ENCODE data around the gene ZIC4. TPM values are rescaled to one million over a fixed set of nuclear protein-coding genes. Genes with fewer than 3 reads are reported as not detected.

The ZIC4 gene
- polyA plus RNA-seq, 1 of the 3 experiments (the other 2 are of a cell fraction): 1.3 TPM

GRCh38 chr3:147388700-147389580 lies 17.4 kb downstream of the ZIC4 start:
- WGBS (ENCODE audit: low lambda C conversion rate): 55% methylated on average over 25 of the region's 25 CpGs
- Histone ChIP-seq H3F3A (replicated peaks; ENCODE audit: insufficient read depth) (no peaks in the 10 kb centered on the region), H2AFZ (ENCODE audit: low read depth) (no peak overlapping the region), H3K27me3 (ENCODE audit: insufficient read depth) (peaks cover 40% of the 10 kb centered on the region), H3K9me2 (no peaks in the 10 kb centered on the region), H3K9me3 (no peaks in the 10 kb centered on the region), H3K79me2 (ENCODE audit: insufficient read depth) (peaks cover 7% of the 10 kb centered on the region; the same call in 1 of the 2 replicates), H3K4me3 (ENCODE audit: low read depth in 2 of 2, low read length in 1 of 2) (no peak overlapping the region), H3K4me1 (ENCODE audit: control insufficient read depth in 1 of 2, insufficient read depth in 2 of 2, low read depth in 1 of 2, low read length in 1 of 2) (peaks cover 0 to 2% of the 10 kb centered on the region in 2 experiments; a peak in 1 of 4 replicates), H3K27ac (ENCODE audit: low read depth in 2 of 2, low read length in 1 of 2) (no peak overlapping the region), H3K9ac (no peak overlapping the region), H3K36me3 (replicated peaks in 1 of 2; ENCODE audit: control insufficient read depth in 1 of 2, insufficient read depth in 2 of 2, low read length in 1 of 2) (no peaks in the 10 kb centered on the region), H4K20me1 (ENCODE audit: insufficient read depth) (no peaks in the 10 kb centered on the region), H3K4me2 (no peak overlapping the region)
- DNase-seq: no peak
- TF ChIP-seq CTCF (IDR thresholded peaks at IDR 0.05): no peak
- no peak for TF ChIP-seq TEAD4 (IDR thresholded peaks at IDR 0.05; ENCODE audit: borderline replicate concordance, insufficient read depth)
- TF ChIP-seq, protein P1, sequence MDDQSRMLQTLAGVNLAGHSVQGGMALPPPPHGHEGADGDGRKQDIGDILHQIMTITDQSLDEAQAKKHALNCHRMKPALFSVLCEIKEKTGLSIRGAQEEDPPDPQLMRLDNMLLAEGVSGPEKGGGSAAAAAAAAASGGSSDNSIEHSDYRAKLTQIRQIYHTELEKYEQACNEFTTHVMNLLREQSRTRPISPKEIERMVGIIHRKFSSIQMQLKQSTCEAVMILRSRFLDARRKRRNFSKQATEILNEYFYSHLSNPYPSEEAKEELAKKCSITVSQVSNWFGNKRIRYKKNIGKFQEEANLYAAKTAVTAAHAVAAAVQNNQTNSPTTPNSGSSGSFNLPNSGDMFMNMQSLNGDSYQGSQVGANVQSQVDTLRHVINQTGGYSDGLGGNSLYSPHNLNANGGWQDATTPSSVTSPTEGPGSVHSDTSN (IDR thresholded peaks at IDR 0.05): no peak
- no peak for TF ChIP-seq USF1 (IDR thresholded peaks at IDR 0.05; ENCODE audit: borderline replicate concordance, low read depth)
- TF ChIP-seq GABPA (IDR thresholded peaks at IDR 0.05; ENCODE audit: low read depth): no peak
- no peak for TF ChIP-seq ELF1 (IDR thresholded peaks at IDR 0.05)
- no peak for TF ChIP-seq FOXM1 (IDR thresholded peaks at IDR 0.05; ENCODE audit: low read depth)
- TF ChIP-seq TAF1 (IDR thresholded peaks at IDR 0.05; ENCODE audit: borderline replicate concordance, low read depth, low read length): no peak
- TF ChIP-seq RFX5 (IDR thresholded peaks at IDR 0.05; ENCODE audit: low read length): no peak
- POLR2A ChIA-PET: no interaction called here
- CTCF ChIA-PET: no interaction called here

GRCh38 chr3:147387885-147388699 lies 18.3 kb downstream of the ZIC4 start:
- Histone ChIP-seq H3K4me2 (no peak overlapping the region), H4K20me1 (ENCODE audit: insufficient read depth) (no peaks in the 10 kb centered on the region), H3K4me3 (ENCODE audit: low read depth in 2 of 2, low read length in 1 of 2) (no peak overlapping the region), H3K9ac (no peak overlapping the region), H3K9me2 (no peaks in the 10 kb centered on the region), H2AFZ (ENCODE audit: low read depth) (no peak overlapping the region), H3K9me3 (no peaks in the 10 kb centered on the region), H3K27ac (ENCODE audit: low read depth in 2 of 2, low read length in 1 of 2) (no peak overlapping the region), H3K4me1 (ENCODE audit: control insufficient read depth in 1 of 2, insufficient read depth in 2 of 2, low read depth in 1 of 2, low read length in 1 of 2) (peaks cover 0 to 2% of the 10 kb centered on the region in 2 experiments; a peak in 1 of 4 replicates), H3K79me2 (ENCODE audit: insufficient read depth) (no peaks in the 10 kb centered on the region), H3K36me3 (replicated peaks in 1 of 2; ENCODE audit: control insufficient read depth in 1 of 2, insufficient read depth in 2 of 2, low read length in 1 of 2) (no peaks in the 10 kb centered on the region), H3K27me3 (ENCODE audit: insufficient read depth) (peaks cover 41% of the 10 kb centered on the region), H3F3A (replicated peaks; ENCODE audit: insufficient read depth) (no peaks in the 10 kb centered on the region)
- ChIA-PET POLR2A (no interaction called here), CTCF (interaction anchor here (0.6 kb wide), 1 partner anchor 213 kb away, joined by 4 read pairs; no protein-coding TSS in a partner anchor)
- DNase-seq: no peak
- no peak for TF ChIP-seq TCF12 (IDR thresholded peaks at IDR 0.05)
- no peak for TF ChIP-seq NFIC (IDR thresholded peaks at IDR 0.05; ENCODE audit: borderline replicate concordance)
- no peak for TF ChIP-seq NRF1 (IDR thresholded peaks at IDR 0.05; ENCODE audit: low read depth, low read length)
- no peak for TF ChIP-seq RCOR1 (IDR thresholded peaks at IDR 0.05; ENCODE audit: low read length)
- TF ChIP-seq ELF1 (IDR thresholded peaks at IDR 0.05): no peak
- no peak for TF ChIP-seq GATA2 (CRISPR knock-in tag; IDR thresholded peaks at IDR 0.05)
- TF ChIP-seq TAF1 (IDR thresholded peaks at IDR 0.05; ENCODE audit: borderline replicate concordance, low read depth, low read length): no peak
- no peak for TF ChIP-seq GABPA (IDR thresholded peaks at IDR 0.05; ENCODE audit: low read depth)
- no peak for TF ChIP-seq MEF2A (IDR thresholded peaks at IDR 0.05; ENCODE audit: borderline replicate concordance, low read depth)
- TF ChIP-seq FOXJ3 (CRISPR knock-in tag; IDR thresholded peaks at IDR 0.05): no peak
- TF ChIP-seq, protein P1 (IDR thresholded peaks at IDR 0.05): no peak
- TF ChIP-seq RFX5 (IDR thresholded peaks at IDR 0.05; ENCODE audit: low read length): no peak
- no peak for TF ChIP-seq MAX (IDR thresholded peaks at IDR 0.05; ENCODE audit: low read depth)
- 69% methylated on average over 35 of the region's 36 CpGs for WGBS (ENCODE audit: low lambda C conversion rate)
